CD4-positive, alpha-beta T cell treated with Interferon alpha-2 for 1 hour (primary cell): ENCODE measurements around the gene BAIAP3.
"Not testable (repeated sequence)": the region's sequence is repeated elsewhere in the genome, so short reads cannot be mapped to it uniquely, and the experiment has no call there.

Experiments
- DNase-seq, 2 donors: peaks; one replicate each; pipeline ENCODE4 v3.0.0-alpha.2; 2020 to 2022

BAIAP3 gene, protein sequence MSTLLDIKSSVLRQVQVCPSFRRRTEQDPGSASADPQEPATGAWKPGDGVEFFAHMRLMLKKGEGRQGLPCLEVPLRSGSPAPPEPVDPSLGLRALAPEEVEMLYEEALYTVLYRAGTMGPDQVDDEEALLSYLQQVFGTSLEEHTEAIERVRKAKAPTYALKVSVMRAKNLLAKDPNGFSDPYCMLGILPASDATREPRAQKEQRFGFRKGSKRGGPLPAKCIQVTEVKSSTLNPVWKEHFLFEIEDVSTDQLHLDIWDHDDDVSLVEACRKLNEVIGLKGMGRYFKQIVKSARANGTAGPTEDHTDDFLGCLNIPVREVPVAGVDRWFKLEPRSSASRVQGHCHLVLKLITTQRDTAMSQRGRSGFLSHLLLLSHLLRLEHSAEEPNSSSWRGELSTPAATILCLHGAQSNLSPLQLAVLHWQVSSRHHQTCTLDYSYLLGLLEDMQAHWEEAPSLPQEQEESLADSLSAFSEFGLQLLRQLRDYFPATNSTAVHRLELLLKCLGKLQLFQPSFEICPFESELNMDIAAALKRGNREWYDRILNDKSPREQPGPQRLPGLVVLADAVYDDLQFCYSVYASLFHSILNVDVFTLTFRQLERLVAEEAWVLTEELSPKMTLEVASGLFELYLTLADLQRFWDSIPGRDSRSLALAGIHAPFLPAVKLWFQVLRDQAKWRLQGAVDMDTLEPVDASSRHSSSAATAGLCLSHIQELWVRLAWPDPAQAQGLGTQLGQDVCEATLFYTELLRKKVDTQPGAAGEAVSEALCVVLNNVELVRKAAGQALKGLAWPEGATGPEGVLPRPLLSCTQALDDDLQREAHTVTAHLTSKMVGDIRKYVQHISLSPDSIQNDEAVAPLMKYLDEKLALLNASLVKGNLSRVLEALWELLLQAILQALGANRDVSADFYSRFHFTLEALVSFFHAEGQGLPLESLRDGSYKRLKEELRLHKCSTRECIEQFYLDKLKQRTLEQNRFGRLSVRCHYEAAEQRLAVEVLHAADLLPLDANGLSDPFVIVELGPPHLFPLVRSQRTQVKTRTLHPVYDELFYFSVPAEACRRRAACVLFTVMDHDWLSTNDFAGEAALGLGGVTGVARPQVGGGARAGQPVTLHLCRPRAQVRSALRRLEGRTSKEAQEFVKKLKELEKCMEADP

GRCh38 chr16:1333149-1333812 lies at the start of gene BAIAP3:
Gene BAIAP3 (plus strand): TSS chr16:1333645. CDS start chr16:1338550, 4,905 bp downstream.
- peak; percentile 41 to 55 for DNase-seq

- no peak for DNase-seq
These were observed 49.3 kb upstream of the BAIAP3 start for GRCh38 chr16:1283996-1284616.

DNA sequence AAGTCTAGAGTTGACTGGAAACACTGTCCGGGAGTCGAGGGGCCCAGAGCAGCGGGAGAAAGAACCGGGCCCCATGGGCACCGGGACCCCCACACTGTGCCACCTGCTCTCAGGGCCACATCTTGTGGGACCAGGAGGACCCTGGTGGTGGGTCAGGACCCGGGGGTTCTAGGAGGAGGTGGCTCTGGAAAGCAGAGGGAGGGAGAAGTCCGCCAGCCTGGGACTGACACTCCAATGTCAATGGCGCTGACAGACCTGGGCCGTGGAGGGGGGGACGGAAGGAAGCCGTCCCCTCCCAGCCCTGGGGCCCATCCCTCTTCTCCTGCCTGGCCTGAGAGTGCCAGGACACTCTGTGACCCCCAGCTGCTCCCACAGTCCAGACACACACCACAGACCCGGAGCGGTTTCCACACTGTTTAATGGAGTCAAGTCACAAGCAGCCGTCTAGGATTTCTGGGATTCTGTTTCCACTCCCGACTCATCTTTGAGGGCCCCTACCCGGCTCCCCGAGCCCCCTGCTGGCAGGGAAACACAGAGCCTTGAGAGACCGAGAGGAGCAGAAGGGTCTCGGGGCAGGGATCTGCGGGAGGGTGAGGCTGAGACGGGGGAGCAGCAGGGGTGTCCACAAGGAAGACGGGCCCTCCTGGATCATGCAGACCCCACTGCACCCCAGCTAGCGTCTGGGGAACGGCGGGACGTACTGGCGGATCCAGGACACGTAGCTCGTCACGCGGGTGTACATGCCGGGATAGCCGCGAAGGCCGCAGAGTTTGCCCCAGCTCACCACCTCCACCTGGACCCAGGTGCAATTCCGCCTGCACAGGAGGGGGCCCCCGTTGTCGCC lies 47.6 kb upstream of the BAIAP3 start:
- no peak for DNase-seq

DNA sequence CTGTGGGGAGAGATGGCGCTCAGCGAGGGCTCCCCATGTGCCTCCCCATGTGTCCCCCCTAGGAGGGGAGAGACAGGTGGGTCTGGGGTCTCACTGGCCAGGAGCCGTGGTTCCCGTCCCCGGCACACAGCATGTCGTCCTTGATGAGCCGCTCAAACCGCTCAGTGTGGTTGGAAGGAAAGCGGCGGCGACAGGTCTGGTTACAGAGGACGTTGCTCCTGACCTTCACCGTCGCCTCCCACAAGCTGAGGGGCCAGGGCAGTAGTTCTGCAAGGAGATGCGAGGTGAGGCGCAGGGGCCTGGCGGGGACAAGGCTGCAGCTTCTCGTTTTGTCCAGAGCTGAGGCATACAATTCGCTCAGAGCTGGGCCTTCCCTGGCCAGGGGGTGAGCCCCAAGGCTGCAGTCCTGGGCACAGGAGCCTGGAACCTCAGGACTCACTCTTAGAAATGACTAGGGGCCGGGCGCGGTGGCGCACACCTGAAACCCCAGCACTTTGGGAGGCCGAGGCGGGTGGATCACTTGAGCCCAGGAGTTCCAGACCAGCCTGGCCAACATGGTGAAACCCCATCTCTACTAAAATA lies 46.8 kb upstream of the BAIAP3 start:
- DNase-seq = no peak

GRCh38 chr16:1287982-1288670 lies 45.3 kb upstream of the BAIAP3 start:
- DNase-seq = no peak

DNA sequence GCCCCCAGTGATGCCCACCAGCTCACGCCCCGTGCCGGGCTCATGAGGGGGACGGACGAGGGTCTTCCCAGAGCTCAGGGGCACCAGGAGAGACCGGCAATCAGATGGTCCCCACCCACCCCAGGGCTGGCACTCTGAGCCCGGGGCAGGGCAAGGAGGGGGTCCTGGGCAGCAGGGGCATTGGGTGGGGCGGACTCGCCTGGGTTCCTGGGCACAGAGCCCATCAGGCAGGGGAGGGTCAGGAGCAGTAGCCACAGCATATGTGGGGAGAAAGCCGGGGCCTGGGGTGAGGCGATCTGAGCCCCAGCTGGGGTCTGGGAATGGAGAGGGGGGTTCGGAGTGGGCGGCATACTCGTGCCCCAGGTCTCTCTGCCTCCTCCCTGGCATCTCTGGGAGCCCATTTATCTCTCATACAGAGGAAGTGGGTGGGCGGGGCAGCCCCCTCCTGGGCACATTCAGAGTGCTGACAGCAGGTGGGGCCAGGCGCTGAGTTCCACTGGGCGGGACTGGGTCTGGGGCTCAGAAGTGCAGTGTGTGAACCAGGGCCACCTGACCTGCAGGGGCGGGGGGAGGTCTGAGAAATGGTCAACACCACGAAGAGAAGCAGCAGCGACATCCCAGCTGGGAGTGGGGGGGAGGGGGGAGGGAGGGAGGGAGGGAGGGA lies 44.5 kb upstream of the BAIAP3 start:
- no peak for DNase-seq

- DNase-seq = no peak
These were observed 44.0 kb upstream of the BAIAP3 start for GRCh38 chr16:1289477-1289866.

- DNase-seq = no peak
These were observed 43.4 kb upstream of the BAIAP3 start for GRCh38 chr16:1290063-1290501.

DNA sequence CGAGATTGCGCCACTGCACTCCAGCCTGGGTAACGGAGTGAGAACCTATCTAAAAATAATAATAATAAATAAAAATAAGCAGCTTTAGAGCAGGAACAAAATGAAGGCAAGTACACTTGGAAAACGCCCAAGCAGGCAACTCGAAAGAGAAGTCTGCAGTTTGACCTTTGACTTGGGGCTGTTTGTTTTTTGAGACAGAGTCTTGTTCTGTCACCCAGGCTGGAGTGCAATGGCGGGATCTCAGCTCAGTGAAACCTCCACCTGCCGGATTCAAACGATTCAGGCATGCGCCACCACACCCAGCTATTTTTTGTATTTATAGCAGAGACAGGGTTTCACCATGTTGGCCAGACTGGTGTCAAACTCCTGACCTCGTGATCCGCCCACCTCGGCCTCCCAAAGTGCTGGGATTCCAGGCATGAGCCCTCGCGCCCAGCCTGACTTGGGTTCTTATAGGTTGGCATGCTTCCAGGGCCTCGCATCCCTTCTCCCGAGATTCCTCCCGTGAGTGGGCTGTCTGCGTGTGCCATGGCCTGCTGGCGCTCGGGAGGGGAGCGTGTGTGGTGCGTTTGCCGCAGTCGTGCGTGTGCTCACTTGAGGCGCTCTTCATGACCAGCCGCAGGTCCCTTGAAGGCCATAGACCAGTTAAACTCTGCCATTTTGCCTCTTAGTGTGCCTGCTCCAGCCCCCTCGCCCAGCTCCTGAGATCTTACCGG lies 42.4 kb upstream of the BAIAP3 start:
- DNase-seq = no peak

DNA sequence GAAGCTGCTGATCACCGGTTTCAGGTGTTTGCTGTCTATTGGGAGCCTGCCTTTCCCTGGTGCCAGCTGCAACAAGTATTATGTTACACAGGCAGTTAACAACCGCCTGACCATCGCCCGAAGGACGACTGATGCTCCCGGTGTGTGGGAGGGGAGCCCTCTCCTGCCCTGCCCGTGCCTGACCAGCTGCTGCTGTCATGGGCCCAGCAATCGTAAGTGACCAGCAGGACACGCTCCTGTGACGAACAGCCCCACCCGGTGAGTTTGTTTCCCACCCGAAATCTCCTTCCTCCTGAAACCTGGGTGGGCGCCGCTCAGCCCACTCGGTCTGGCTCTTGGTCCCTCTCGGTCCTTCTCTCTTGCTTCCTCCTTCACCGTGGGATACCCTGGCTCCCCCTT lies 41.9 kb upstream of the BAIAP3 start:
- no peak for DNase-seq

DNA sequence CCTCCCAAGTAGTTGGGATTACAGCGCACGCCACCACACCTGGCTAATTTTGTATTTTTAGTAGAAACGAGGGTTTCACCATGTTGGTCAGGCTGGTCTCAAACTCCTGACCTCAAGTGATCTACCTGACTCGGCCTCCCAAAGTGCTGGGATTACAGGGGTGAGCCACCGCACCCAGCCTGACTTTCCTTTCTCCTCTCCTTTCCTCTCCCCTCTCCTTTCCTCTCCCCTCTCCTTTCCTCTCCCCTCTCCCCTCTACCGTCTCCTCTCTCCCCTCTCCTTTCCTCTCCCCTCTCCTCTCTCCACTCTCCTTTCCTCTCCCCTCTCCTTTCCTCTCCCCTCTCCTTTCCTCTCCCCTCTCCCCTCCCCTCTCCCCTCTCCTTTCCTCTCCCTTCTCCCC lies 41.2 kb upstream of the BAIAP3 start:
- DNase-seq = not testable (repeated sequence)

GRCh38 chr16:1292808-1293207 lies 40.6 kb upstream of the BAIAP3 start:
- DNase-seq = not testable (repeated sequence)

- no peak for DNase-seq
These were observed 39.4 kb upstream of the BAIAP3 start for GRCh38 chr16:1293921-1294656.

GRCh38 chr16:1295465-1295864 lies 38.0 kb upstream of the BAIAP3 start:
- no peak for DNase-seq

DNA sequence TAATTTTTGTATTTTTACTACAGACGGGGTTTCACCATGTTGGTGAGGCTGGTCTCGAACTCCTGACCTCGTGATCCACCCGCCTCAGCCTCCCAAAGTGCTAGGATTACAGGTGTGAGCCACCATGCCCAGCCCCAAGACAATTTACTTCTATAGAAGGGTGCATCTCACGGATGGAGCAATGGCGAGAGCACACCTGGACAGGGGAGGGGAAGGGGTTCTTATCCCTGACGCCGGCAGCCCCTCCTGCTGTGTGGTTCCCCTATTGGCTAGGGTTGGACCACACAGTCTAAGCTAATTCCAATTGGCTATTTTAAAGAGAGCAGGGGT lies 36.8 kb upstream of the BAIAP3 start:
- not testable (repeated sequence) for DNase-seq

- no peak for DNase-seq
These were observed 36.3 kb upstream of the BAIAP3 start for GRCh38 chr16:1297018-1297696.

- DNase-seq = no peak
These were observed 35.0 kb upstream of the BAIAP3 start for GRCh38 chr16:1298406-1298805.
